IMR-90 (cell line): ENCODE measurements around the gene NCKAP5. TPM values are rescaled to one million over a fixed set of nuclear protein-coding genes. Genes with fewer than 3 reads are reported as not detected.

Experiments used
- ATAC-seq: fragments of 200-7000 bp; cut with Tn5 transposase; 2 replicates; pipeline ENCODE4 v1.9.1; 2020; ENCODE audit warnings: low read depth, mild to moderate bottlenecking, moderate library complexity
- BruUV-seq: library from RNA; stranded (reverse); fragments of 400-500 nt; replicated peaks from 2 replicates; lab custom pipeline; 2021; lab: Mats Ljungman, UMichigan
- CTCF ChIA-PET: fragments of 300-600 bp; formaldehyde crosslinking; extraction: SDS; loops from one replicate; lab custom pipeline; 2021; ENCODE audit warnings: antibody characterized with exemption; lab: Yijun Ruan, JAX
- POLR2A ChIA-PET: fragments of 300-600 bp; sonication (Branson Sonifier 250); formaldehyde crosslinking; loops from one replicate; lab custom pipeline; 2022; ENCODE audit warnings: antibody characterized with exemption; ENCODE audit not compliant: unreplicated experiment; lab: Charles Lee
- DNase-seq: peaks from one replicate; pipeline ENCODE4 v3.0.0; 2013
- H2AFZ ChIP-seq: replicated peaks from 2 replicates; pipeline ENCODE3; 2013; ENCODE audit warnings: low read length, mild to moderate bottlenecking; ENCODE audit not compliant: poor library complexity
- H2AK5ac ChIP-seq: 2 replicates; pipeline ENCODE4 v1.6.1; 2013; ENCODE audit warnings: low read depth, low read length, inconsistent platforms
- H2AK9ac ChIP-seq: replicated peaks from 2 replicates; pipeline ENCODE3; 2013; ENCODE audit warnings: mild to moderate bottlenecking, low read depth, low read length, moderate library complexity; ENCODE audit not compliant: poor library complexity
- H2BK120ac ChIP-seq: 2 replicates; pipeline ENCODE4 v1.6.1; 2013; ENCODE audit warnings: low read depth, low read length, inconsistent platforms
- H2BK15ac ChIP-seq: 3 replicates; pipeline ENCODE4 v1.6.1; 2013; ENCODE audit warnings: low read depth, low read length, inconsistent platforms
- H2BK20ac ChIP-seq: 2 replicates; pipeline ENCODE4 v1.6.1; 2013; ENCODE audit warnings: low read depth, mild to moderate bottlenecking, inconsistent platforms, low read length, moderate library complexity
- H2BK5ac ChIP-seq: 2 replicates; pipeline ENCODE4 v1.6.1; 2013; ENCODE audit warnings: mild to moderate bottlenecking, low read depth, low read length, inconsistent platforms; ENCODE audit not compliant: poor library complexity, severe bottlenecking
- H3K14ac ChIP-seq: replicated peaks from 2 replicates; pipeline ENCODE4 v1.6.1; 2013; ENCODE audit warnings: low read depth, low read length, inconsistent platforms
- H3K18ac ChIP-seq: 2 replicates; pipeline ENCODE4 v1.6.1; 2013; ENCODE audit warnings: low read depth, low read length, control low read depth
- H3K23ac ChIP-seq: 2 replicates; pipeline ENCODE4 v1.6.1; 2013; ENCODE audit warnings: low read depth, low read length, inconsistent platforms
- H3K27ac ChIP-seq: 2 replicates; pipeline ENCODE4 v1.5.1; 2013; ENCODE audit warnings: mild to moderate bottlenecking, control low read depth, low read length; ENCODE audit not compliant: insufficient read depth
- H3K27me3 ChIP-seq: 2 replicates; pipeline ENCODE4 v1.6.1; 2013; ENCODE audit warnings: low read length; ENCODE audit not compliant: control insufficient read depth, insufficient read depth
- H3K36me3 ChIP-seq: 2 replicates; pipeline ENCODE4 v1.6.1; 2013; ENCODE audit warnings: low read length, mixed read lengths; ENCODE audit not compliant: control insufficient read depth, insufficient read depth
- H3K4ac ChIP-seq: 2 replicates; pipeline ENCODE4 v1.6.1; 2013; ENCODE audit warnings: low read depth, low read length, inconsistent platforms
- H3K4me1 ChIP-seq: 2 replicates; pipeline ENCODE4 v1.6.1; 2013; ENCODE audit warnings: low read length, mixed read lengths; ENCODE audit not compliant: control insufficient read depth, insufficient read depth
- H3K4me2 ChIP-seq: 2 replicates; pipeline ENCODE4 v1.6.1; 2013; ENCODE audit warnings: low read depth, mild to moderate bottlenecking, control low read depth, low read length, moderate library complexity
- H3K4me3 ChIP-seq: 2 replicates; pipeline ENCODE4 v1.5.1; 2013; ENCODE audit warnings: low read depth, mild to moderate bottlenecking, control low read depth, low read length, moderate library complexity; ENCODE audit not compliant: insufficient read depth
- H3K56ac ChIP-seq: 2 replicates; pipeline ENCODE4 v1.6.1; 2013; ENCODE audit warnings: low read length, inconsistent platforms; ENCODE audit not compliant: insufficient read depth; ENCODE audit errors: extremely low read depth
- H3K79me1 ChIP-seq, 2 experiments: 2 replicates each; pipeline ENCODE4 v1.6.1; 2013; ENCODE audit warnings: low read length in 2 of 2, inconsistent platforms in 1 of 2, low read depth in 1 of 2
- H3K9ac ChIP-seq: 2 replicates; pipeline ENCODE4 v1.6.1; 2013; ENCODE audit warnings: low read depth, low read length, control low read depth
- H3K9me1 ChIP-seq: 2 replicates; pipeline ENCODE4 v1.6.1; 2013; ENCODE audit warnings: low read length, inconsistent platforms; ENCODE audit not compliant: insufficient read depth
- H3K9me3 ChIP-seq: 2 replicates; pipeline ENCODE4 v1.6.1; 2013; ENCODE audit warnings: low read length; ENCODE audit not compliant: control insufficient read depth, insufficient read depth
- H4K20me1 ChIP-seq: 2 replicates; pipeline ENCODE4 v1.6.1; 2013; ENCODE audit warnings: low read length, inconsistent platforms; ENCODE audit not compliant: insufficient read depth
- H4K5ac ChIP-seq: 2 replicates; pipeline ENCODE4 v1.6.1; 2013; ENCODE audit warnings: mild to moderate bottlenecking, low read depth, low read length, control low read depth
- H4K8ac ChIP-seq, 2 experiments: 2 replicates each; pipeline ENCODE4 v1.6.1; 2013; ENCODE audit warnings: low read depth in 2 of 2, low read length in 2 of 2, control low read depth in 1 of 2, inconsistent platforms in 1 of 2
- H4K91ac ChIP-seq: 2 replicates; pipeline ENCODE4 v1.6.1; 2013; ENCODE audit warnings: low read depth, low read length, inconsistent platforms; ENCODE audit not compliant: insufficient read depth
- ELK1 ChIP-seq: fragments of 150-350 bp; IDR thresholded peaks from 2 replicates; pipeline ENCODE4 v1.6.1; 2016; ENCODE audit warnings: low read depth, mild to moderate bottlenecking, low read length, moderate library complexity, borderline replicate concordance
- dilution Hi-C: fragments of 300-500 bp; cut with HindIII; formaldehyde crosslinking; loops from one replicate; pipeline ENCODE4 v1.14.3; 2018; ENCODE audit warnings: low sequenced_read_pairs; ENCODE audit not compliant: unreplicated experiment
- in situ Hi-C: fragments of 300-500 bp; cut with MboI; formaldehyde crosslinking; loops from 3 replicates; pipeline ENCODE4 v1.14.3; 2019; ENCODE audit warnings: low sequenced_read_pairs, inconsistent platforms, mixed read lengths
- intact Hi-C: fragments of 100-400 bp; cut with micrococcal nuclease; formaldehyde crosslinking; loops from 2 replicates; pipeline ENCODE4 v1.10.0; 2022
- polyA plus RNA-seq, 3 experiments: library from polyadenylated mRNA; depleted of rRNA; stranded (reverse); fragments of >200 nt; gene quantifications; 2 replicates each; pipeline ENCODE4 v1.2.3, GENCODE V29; 2012; ENCODE audit warnings: low replicate concordance in 1 of 3
- total RNA-seq: library from RNA; depleted of rRNA; stranded (reverse); fragments of >200 nt; gene quantifications from 2 replicates; pipeline ENCODE4 v1.2.3, GENCODE V29; 2012
- TF ChIP-seq, protein P1 (sequence below): conservative IDR thresholded peaks from 2 replicates; pipeline ENCODE4 v1.5.1; 2012; ENCODE audit warnings: mild to moderate bottlenecking, low read depth, low read length, improper control_type of control experiment

Gene NCKAP5
- total and polyA plus RNA-seq, 2 of the 4 experiments (the other 2 are of a cell fraction): 2.7 to 3.9 TPM

DNA sequence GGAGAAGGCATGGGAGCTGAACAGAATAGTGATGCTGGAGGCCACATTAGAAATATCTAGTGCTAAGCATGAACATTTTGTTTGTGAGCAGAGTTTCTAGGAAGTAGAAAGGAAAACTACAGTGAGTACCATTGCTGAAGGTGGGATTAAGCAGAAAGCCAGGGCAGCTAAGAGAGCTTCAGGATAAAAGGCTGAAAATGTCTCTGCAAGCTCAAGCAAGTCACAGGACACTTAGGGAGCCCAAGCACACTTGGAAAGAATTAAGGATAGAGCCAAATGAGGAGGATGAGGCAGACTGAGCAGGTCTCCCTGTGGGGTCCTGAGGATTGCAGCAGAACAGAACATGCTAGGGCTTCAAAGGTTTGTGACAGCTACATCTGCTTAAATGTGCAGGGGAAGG, 817.7 kb downstream of the NCKAP5 start:
- intact Hi-C loops: no loop called here
- no peak for ATAC-seq
- TF ChIP-seq, protein P1, sequence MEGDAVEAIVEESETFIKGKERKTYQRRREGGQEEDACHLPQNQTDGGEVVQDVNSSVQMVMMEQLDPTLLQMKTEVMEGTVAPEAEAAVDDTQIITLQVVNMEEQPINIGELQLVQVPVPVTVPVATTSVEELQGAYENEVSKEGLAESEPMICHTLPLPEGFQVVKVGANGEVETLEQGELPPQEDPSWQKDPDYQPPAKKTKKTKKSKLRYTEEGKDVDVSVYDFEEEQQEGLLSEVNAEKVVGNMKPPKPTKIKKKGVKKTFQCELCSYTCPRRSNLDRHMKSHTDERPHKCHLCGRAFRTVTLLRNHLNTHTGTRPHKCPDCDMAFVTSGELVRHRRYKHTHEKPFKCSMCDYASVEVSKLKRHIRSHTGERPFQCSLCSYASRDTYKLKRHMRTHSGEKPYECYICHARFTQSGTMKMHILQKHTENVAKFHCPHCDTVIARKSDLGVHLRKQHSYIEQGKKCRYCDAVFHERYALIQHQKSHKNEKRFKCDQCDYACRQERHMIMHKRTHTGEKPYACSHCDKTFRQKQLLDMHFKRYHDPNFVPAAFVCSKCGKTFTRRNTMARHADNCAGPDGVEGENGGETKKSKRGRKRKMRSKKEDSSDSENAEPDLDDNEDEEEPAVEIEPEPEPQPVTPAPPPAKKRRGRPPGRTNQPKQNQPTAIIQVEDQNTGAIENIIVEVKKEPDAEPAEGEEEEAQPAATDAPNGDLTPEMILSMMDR: no peak
- no peak for TF ChIP-seq ELK1
- Histone ChIP-seq H3K4me1 (no peaks in the 10 kb centered on the region), H3K18ac (no peak overlapping the region), H3K9me3 (no peaks in the 10 kb centered on the region), H2AK5ac (no peak overlapping the region), H4K8ac (no peak overlapping the region), H2AFZ (no peak overlapping the region), H2BK5ac (no peak overlapping the region), H2AK9ac (no peak overlapping the region), H3K79me1 (no peaks in the 10 kb centered on the region; a peak in 1 of 4 replicates), H4K20me1 (no peaks in the 10 kb centered on the region), H3K4me2 (no peak overlapping the region), H3K56ac (no peak overlapping the region), H2BK20ac (no peak overlapping the region), H4K5ac (no peak overlapping the region), H3K4ac (no peak overlapping the region), H3K14ac (no peak overlapping the region), H3K9ac (no peak overlapping the region), H3K4me3 (no peak overlapping the region), H3K27ac (no peak overlapping the region), H2BK120ac (no peak overlapping the region), H4K91ac (no peak overlapping the region), H3K23ac (no peak overlapping the region), H3K27me3 (no peaks in the 10 kb centered on the region), H3K36me3 (no peaks in the 10 kb centered on the region; the same call in 1 of the 2 replicates), H2BK15ac (no peak overlapping the region), H3K9me1 (peaks cover 4% of the 10 kb centered on the region; the same call in 1 of the 2 replicates)
- no TSS peak for BruUV-seq
- dilution Hi-C loops: no loop called here
- in situ Hi-C loops: no loop called here
- CTCF ChIA-PET: no interaction called here
- POLR2A ChIA-PET: interaction anchor here (0.6 kb wide), 1 partner anchor 613 kb away, joined by 3 read pairs; no protein-coding TSS in a partner anchor
- DNase-seq: no peak
